HUDEP-2 (cell line): ENCODE measurements around the gene MS4A2.

Source experiments
- DNase-seq, 76 experiments: peaks; one replicate each; lab custom pipeline; 2025; ENCODE audit not compliant: unreplicated experiment in 76 of 76; lab: John Stamatoyannopoulos, UW

Gene MS4A2

DNA sequence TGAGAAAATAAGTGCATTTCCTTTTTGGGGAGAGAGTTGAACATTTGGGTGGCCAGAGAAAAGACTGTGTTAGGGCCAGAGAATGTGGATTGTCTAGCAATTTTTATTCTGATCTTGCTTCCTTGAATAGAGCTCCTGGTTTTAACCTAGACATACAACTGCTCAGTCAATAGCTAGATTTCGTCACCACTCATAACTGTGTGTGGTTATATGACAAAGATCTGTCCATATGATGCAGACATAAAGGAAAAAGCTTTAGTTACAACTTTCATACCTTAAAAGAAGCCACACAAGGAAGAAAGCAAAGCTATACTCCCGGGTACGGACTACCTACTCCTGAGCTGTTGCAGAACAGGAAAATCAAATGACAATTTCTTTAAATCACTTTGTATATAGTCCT is 57.2 kb downstream of the MS4A2 start:
- no peak for DNase-seq
